ENCODE results near the gene MARCHF11.

Gene MARCHF11

GRCh38 chr5:16049761-16050160, 129.8 kb downstream of the MARCHF11 start:
- DNase-seq: no peak

- DNase-seq: no peak
These were observed 131.5 kb downstream of the MARCHF11 start for GRCh38 chr5:16048132-16048531.

GRCh38 chr5:16043349-16043965, 136.1 kb downstream of the MARCHF11 start:
- no peak for DNase-seq

- DNase-seq: no peak
These were observed 142.3 kb downstream of the MARCHF11 start for GRCh38 chr5:16037121-16037845.

- no peak for DNase-seq
These were observed 145.1 kb downstream of the MARCHF11 start for GRCh38 chr5:16034319-16035001.

DNA sequence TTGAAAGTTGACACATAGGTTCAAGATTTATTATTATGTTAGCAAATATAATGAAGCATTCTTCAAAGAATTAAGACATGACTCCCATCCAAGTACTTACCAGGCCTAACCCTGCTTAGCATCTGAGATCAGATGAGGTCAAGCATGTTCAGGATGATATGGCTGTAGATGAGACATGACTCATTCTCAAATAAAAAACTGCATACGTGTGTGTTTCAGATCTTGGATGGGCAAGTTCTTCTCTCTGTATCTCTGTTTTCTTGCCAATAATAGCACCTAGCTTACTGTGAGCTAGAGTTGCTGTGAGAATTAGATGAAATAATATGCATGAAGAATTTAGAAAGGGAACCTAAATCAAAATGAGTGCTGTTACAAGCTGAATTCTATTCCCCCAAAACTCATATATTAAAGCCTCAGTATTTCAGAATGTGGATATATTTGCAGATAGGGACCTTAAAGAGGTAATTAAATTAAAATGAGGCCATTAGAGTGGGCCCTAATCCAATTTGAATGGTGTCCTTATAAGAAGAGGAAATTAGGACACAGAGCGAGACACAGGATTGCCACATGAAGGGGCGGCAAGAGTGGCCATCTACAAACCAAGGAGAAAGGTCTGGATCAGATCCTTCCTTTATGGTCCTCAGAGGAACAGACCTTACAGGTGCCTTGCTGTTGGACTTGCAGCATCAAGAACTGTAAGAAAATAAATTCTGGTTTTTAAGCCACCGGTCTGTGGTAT, 146.2 kb downstream of the MARCHF11 start:
- no peak for DNase-seq

DNA sequence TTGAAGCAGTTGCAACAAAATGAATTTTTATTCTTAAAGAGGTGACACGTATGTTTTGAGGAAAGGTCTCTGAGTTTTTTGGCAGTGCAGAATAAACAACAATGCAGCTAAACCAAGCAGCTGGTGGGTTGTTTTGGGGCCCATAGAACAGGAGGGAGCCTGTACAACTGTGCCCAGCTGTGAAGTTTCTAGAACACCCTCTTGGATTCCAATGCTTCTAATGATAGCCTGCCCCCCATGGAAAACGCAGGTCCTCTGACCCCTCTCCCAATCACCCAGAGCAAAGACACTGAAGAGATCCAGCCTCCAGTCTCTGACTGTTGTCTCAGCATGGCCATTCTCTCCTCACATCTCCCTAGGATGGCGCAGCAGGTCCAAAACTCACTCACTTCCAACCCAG, 150.9 kb downstream of the MARCHF11 start:
- DNase-seq: no peak

DNA sequence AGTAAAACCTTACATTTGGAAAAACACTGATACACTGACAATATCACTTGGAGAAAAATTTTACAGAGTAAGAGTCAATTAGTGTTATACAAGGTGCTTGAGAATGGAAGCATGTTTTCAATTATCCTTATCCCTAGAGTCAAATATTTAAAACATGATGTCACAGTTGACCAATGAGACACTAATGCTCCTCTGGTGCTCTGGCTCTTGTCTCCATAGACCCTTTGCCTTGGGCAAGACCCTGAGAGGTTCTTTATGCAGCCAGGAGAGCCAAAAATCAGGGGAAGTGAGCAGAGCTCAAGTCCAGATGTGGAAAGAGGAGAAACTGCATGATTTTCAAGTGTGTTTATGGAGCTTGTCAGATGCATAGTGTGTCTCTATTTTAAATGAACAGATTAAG, 153.9 kb downstream of the MARCHF11 start:
- no peak for DNase-seq

- DNase-seq: no peak
These were observed 160.6 kb downstream of the MARCHF11 start for GRCh38 chr5:16018970-16019369.

DNA sequence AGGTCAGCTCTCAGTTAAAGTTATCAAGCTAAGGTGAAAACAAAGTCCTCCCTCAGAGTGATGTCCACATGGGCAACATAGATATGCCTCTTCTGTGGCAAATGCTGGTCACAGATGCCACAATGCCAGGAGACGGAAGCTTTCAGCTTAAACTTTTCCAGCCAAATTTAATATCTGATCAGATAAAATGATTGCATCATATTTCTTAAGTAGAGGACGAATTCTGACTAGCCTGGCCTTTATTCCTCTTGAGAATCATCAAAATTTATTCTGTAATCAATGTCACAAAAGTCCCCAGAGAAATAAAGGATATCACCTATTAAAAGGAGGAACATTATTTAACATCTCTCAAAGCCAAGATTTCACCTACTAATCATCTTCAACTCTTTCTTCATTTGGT, 161.9 kb downstream of the MARCHF11 start:
- no peak for DNase-seq
